GM21528 (cell line): Measurements from ENCODE around the gene LRRC39.
"Not testable (repeated sequence)": the region's sequence is repeated elsewhere in the genome, so short reads cannot be mapped to it uniquely, and the experiment has no call there.

Experiments used
- ATAC-seq: cut with Tn5 transposase; IDR thresholded peaks from one replicate; pipeline ENCODE4 v1.9.1; 2021; ENCODE audit warnings: mild to moderate bottlenecking, moderate library complexity; ENCODE audit not compliant: unreplicated experiment, low FRiP score

Gene LRRC39

GRCh38 chr1:100178091-100178490, at the start of gene LRRC39:
TSS of gene LRRC39 (minus strand) at chr1:100178256. CDS start at chr1:100168516, 9,740 bp downstream.
- no peak for ATAC-seq

DNA sequence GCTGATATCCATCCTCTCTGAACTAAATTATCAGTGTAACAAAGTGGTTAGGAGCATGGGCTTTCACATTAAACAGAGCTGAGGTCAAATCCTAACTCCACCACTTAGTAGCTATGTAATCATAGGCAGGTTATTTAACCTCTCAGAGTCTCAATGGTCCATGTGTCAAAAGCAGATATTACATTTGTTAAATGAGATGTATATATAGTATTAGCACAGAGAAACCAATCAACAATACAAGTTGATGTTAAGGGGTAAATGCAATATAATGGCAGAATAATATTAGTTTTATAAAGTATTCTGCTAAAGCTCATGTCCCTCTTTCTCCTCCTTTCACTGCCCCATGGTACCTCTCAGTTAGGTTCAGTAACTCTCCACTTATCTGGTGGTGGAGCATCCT, 44.4 kb upstream of the LRRC39 start:
- no peak for ATAC-seq

DNA sequence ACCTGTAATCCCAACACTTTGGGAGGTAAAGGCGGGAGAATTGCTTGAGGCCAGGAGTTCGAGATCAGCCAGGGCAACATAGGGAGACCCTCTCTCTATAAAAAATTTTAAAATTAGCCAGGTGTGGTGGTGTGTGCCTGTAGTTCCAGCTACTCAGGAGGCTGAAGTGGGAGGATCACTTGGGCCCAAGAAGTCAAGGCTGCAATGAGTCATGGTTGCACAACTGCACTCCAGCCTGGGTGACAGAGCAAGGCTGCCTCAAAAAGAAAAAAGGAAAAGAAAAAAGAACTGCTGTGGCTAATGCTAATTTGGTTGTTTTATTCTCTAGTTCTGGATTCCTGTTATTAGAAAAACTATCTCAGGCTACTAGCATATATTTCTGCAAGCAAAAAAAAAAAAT, 41.8 kb upstream of the LRRC39 start:
- ATAC-seq = no peak

GRCh38 chr1:100219457-100219856, 41.4 kb upstream of the LRRC39 start:
- no peak for ATAC-seq

- no peak for ATAC-seq
Measured at GRCh38 chr1:100217834-100218233, 39.8 kb upstream of the LRRC39 start.

GRCh38 chr1:100215101-100215500, 37.0 kb upstream of the LRRC39 start:
- no peak for ATAC-seq

GRCh38 chr1:100213141-100213540, 35.1 kb upstream of the LRRC39 start:
- no peak for ATAC-seq

- no peak for ATAC-seq
Measured at GRCh38 chr1:100206301-100206700, 28.2 kb upstream of the LRRC39 start.

DNA sequence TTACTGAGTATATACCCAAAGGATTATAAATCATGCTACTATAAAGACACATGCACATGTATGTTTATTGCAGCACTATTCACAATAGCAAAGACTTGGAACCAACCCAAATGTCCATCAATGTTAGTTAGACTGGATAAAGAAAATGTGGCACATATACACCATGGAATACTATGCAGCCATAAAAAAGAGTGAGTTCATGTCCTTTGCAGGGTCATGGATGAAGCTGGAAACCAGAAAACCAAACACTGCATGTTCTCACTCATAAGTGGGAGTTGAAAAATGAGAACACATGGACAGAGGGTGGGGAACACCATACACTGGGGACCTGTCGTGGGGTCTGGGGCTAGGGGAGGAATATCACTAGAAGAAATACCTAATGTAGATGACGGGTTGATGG, 27.5 kb upstream of the LRRC39 start:
- not testable (repeated sequence) for ATAC-seq

GRCh38 chr1:100205103-100205502, 27.0 kb upstream of the LRRC39 start:
- ATAC-seq = not testable (repeated sequence)

DNA sequence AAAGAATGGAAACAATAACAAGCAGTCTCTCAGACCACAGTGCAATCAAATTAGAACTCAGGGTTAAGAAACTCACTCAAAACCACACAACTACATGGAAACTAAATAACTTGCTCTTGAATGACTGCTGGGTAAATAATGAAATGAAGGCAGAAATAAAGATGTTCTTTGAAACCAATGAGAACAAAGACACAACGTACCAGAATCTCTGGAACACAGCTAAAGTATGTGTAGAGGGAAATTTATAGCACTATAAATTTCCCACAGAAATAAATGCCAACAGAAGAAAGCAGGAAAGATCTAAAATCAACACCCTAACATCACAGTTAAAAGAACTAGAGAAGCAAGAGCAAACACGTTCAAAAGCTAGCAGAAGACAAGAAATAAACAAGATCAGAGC, 24.6 kb upstream of the LRRC39 start:
- not testable (repeated sequence) for ATAC-seq

DNA sequence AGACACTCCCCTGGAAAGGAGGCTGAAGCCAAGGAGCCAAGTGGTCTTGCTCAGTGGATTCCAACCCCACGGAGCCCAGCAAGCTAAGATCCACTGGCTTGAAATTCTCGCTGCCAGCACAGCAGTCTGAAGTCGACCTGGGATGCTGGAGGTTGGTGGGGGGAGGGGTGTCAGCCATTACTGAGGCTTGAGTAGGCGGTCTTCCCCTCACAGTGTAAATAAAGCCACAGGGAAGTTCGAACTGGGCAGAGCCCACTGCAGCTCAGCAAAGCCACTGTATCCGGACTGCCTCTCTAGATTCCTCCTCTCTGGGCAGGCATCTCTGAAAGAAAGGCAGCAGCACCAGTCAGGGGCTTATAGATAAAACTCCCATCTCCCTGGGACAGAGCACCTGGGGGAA, 22.0 kb upstream of the LRRC39 start:
- not testable (repeated sequence) for ATAC-seq

- no peak for ATAC-seq
Measured at GRCh38 chr1:100198596-100198995, 20.5 kb upstream of the LRRC39 start.

GRCh38 chr1:100188617-100189016, 10.6 kb upstream of the LRRC39 start:
- no peak for ATAC-seq

DNA sequence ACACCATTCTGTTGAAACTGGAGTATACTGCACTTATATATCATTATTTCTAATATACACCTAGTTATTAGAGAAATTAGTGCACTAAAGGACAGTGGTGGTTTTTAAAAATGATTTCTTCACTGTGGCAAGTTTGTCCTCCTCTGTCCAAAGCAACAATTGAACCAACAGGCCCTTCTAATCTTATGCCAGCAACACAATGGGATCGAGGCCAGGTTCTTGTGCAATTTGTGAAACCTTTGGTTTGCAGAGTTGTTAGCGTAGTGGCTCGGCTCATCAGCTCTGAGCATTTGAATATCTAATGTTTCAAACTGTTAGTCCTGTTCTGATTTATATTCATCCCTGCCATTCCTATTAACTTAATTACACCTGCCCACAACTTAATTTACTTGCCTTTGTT, 9.9 kb upstream of the LRRC39 start:
- no peak for ATAC-seq

GRCh38 chr1:100184536-100184935, 6.5 kb upstream of the LRRC39 start:
- no peak for ATAC-seq

GRCh38 chr1:100183370-100183769, 5.3 kb upstream of the LRRC39 start:
- no peak for ATAC-seq

DNA sequence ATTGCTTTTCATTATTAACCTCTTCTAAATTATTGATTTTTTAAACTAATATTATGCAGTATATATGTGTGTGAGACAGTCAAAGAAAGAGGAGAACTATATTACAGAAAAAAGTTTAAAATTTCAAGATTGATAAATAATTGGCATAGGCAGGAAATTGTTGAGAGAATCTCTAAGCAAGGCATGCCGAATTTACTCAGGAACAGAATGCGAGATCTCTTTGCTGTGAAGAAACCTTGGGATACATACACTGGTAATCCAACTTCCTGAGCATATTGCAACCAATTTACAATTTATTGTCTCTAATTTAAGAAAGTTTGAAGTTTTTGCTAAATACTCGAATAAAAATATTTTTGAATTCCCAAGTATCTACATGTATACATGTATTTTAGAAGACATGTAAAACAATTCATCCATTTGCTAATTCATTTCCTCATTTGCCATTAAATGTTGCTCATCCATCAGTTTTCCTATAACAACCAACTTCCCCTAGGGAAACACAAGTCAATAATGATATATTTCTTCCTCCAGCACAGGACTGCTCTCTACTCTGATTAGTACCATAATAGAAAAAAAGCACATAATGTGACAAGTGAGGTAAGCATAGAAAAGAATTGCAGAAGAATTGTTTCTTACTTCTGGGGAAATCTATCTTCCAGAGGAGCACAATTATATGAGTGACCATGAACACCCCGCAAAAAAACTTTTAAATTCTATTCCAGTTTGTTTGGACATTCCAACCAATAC, 588 bp downstream of the LRRC39 start:
- no peak for ATAC-seq

DNA sequence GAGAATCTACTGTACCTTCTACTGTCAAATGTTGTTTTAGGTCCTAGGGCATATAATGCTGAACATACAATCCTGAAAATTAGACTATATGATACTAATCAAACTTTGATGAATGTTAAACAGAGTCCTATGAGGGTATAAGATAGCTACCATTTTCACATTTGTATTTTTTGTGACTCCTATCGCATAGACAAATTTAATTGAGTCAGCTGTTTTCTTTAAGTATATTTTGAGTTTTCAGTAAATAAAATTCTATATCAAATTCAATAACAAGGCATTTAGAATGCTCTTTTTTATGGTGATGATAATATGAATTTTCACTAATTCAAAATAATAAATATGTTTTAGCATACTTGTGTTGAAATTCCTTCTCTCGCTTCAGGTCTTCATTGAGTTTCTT, 10.0 kb downstream of the LRRC39 start:
- ATAC-seq = no peak

DNA sequence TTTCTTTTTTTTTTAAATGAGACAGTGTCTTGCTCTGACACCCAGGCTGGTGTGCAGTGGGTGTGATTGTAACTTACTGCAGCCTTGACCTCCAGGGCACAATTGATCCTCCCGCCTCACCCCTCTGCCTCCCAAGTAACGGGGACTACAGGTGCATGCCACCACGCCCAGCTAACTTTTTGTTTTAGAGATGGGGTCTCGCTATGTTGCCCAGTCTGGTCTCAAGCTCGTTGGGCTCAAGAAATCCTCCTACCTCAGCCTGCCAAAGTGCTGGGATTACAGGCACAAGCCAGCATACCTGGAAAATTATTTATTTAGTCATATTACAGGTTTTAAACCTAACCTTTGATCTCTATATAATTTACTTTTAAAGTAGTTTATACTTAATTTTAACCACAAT, 13.4 kb downstream of the LRRC39 start:
- ATAC-seq = no peak

GRCh38 chr1:100164216-100164615, 13.8 kb downstream of the LRRC39 start:
- ATAC-seq = no peak

DNA sequence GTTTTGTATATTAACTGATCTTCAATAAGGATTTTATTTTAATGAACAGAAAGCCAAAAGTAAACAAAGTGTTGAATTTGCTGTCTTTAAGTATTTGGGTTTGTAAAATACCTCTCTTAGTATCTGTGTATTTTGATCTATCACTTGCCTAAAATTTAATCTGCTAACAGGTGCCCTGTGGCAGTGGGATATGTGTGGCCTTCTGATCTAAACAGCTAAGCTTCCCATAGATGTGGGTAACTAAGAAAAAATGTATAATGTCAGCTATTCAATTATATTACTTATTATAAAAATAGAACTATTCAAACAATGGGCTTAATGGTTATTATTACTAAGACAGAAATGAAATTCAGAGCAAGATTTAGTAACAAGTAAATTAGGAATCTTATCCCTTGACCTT, 15.2 kb downstream of the LRRC39 start:
- no peak for ATAC-seq

DNA sequence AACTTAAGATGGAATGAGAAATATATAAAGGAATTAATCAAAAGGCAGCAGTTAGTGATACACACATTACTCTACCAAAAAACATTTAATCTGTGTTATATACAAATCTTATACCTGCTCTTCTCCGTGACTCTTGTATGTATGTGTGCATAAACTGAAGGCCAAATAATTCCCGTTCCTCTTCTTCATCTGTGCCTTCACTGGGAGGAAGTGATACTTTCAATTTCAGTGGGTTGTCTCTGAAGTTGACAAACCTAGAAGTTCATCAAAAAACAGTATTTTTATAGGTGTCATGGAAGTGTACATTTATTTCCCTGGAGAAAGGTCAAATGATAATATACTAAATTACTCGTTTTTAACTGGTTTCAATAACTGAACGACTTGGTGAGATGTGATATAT, 25.8 kb downstream of the LRRC39 start:
- peak; percentile 84 for ATAC-seq
